H1 (cell line): Measurements from ENCODE around the gene LAMB3.

Source experiments
- CBX8 ChIP-seq: fragments of 300-800, 300-1000 bp; sonication (generic); IDR thresholded peaks from 2 replicates; pipeline ENCODE4 v1.7.1; 2016; ENCODE audit warnings: low read depth, low read length, borderline replicate concordance
- CHD2 ChIP-seq: IDR thresholded peaks from 2 replicates; pipeline ENCODE4 v1.6.1; 2012; ENCODE audit warnings: low read length, improper control_type of control experiment
- EP300 ChIP-seq, 2 experiments: IDR thresholded peaks; 1 replicate in 1 of 2; 2 replicates in 1 of 2; pipeline ENCODE4 v1.6.1; 2011 to 2012; ENCODE audit warnings: low read depth in 2 of 2, low read length in 2 of 2, mild to moderate bottlenecking in 2 of 2, borderline replicate concordance in 1 of 2, inconsistent platforms in 1 of 2, moderate library complexity in 1 of 2
- EZH2 ChIP-seq: fragments of 200-600 bp; sonication (generic); IDR thresholded peaks from 2 replicates; pipeline ENCODE4 v1.7.1; 2012; ENCODE audit warnings: low read depth, mild to moderate bottlenecking, moderate library complexity, low read length, inconsistent platforms; ENCODE audit not compliant: severe bottlenecking
- POLR2A ChIP-seq, 2 experiments: IDR thresholded peaks; 1 replicate in 1 of 2; 2 replicates in 1 of 2; pipeline ENCODE4 v1.6.1; 2011; ENCODE audit warnings: low read depth in 2 of 2, low read length in 2 of 2, mild to moderate bottlenecking in 2 of 2; ENCODE audit errors: control extremely low read depth in 1 of 2
- RAD21 ChIP-seq, 2 experiments: IDR thresholded peaks in 1 of 2; conservative IDR thresholded peaks in 1 of 2; 2 replicates each; pipeline ENCODE4 v1.6.1; 2011; ENCODE audit warnings: low read depth in 2 of 2, low read length in 2 of 2, improper control_type of control experiment in 1 of 2, inconsistent platforms in 1 of 2, mild to moderate bottlenecking in 1 of 2, moderate library complexity in 1 of 2
- SP1 ChIP-seq: IDR thresholded peaks from 2 replicates; pipeline ENCODE4 v1.6.1; 2011; ENCODE audit warnings: low read depth, low read length
- SP2 ChIP-seq: IDR thresholded peaks from 2 replicates; pipeline ENCODE4 v1.6.1; 2012; ENCODE audit warnings: mild to moderate bottlenecking, low read length, inconsistent platforms
- TAF1 ChIP-seq: IDR thresholded peaks from 2 replicates; pipeline ENCODE4 v1.6.1; 2011; ENCODE audit warnings: mild to moderate bottlenecking, low read depth, low read length
- TEAD4 ChIP-seq: IDR thresholded peaks from 2 replicates; pipeline ENCODE4 v1.6.1; 2012; ENCODE audit warnings: low read depth, low read length, inconsistent platforms, mixed read lengths
- TF ChIP-seq, protein P1 (sequence below), 3 experiments: IDR thresholded peaks; 1 replicate in 2 of 3; 2 replicates in 1 of 3; pipeline versions ENCODE4 v1.5.1 to v1.6.1; 2011; ENCODE audit warnings: low read length in 3 of 3, mild to moderate bottlenecking in 3 of 3, inconsistent platforms in 2 of 3, low read depth in 1 of 3, moderate library complexity in 1 of 3; ENCODE audit not compliant: insufficient read depth in 1 of 3; ENCODE audit errors: control extremely low read depth in 1 of 3
- TF ChIP-seq, protein P2 (sequence below): IDR thresholded peaks from 2 replicates; pipeline ENCODE4 v1.6.1; 2012; ENCODE audit warnings: inconsistent platforms

DNA sequence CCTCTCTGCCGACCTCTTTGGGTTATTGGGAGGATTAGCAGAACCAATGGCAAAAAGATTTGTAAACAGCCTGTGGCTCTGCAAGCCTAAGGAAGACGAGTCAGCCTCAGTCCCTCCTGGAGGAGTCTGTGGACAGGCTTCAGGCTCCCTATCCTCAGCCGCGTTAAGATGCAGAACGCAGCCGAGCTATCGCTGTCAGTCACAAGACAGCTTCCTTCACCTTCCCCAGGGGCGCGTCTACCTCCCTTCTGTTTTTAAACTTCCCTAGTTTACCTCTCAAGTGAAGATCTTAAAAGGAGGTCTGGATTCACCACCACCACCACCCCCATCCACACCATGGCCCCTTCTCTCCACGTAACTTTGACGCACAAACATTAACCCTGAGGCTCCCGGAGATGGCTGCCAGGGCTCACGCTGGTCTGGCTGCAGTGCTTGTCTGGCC is 68.0 kb downstream of the LAMB3 start:
- no peak for TF ChIP-seq POLR2A (IDR thresholded peaks at IDR 0.05; ENCODE audit: control extremely low read depth in 1 of 2, low read depth in 2 of 2, low read length in 2 of 2)
- TF ChIP-seq EZH2: no peak
- TF ChIP-seq SP2: no peak
- TF ChIP-seq, protein P1, sequence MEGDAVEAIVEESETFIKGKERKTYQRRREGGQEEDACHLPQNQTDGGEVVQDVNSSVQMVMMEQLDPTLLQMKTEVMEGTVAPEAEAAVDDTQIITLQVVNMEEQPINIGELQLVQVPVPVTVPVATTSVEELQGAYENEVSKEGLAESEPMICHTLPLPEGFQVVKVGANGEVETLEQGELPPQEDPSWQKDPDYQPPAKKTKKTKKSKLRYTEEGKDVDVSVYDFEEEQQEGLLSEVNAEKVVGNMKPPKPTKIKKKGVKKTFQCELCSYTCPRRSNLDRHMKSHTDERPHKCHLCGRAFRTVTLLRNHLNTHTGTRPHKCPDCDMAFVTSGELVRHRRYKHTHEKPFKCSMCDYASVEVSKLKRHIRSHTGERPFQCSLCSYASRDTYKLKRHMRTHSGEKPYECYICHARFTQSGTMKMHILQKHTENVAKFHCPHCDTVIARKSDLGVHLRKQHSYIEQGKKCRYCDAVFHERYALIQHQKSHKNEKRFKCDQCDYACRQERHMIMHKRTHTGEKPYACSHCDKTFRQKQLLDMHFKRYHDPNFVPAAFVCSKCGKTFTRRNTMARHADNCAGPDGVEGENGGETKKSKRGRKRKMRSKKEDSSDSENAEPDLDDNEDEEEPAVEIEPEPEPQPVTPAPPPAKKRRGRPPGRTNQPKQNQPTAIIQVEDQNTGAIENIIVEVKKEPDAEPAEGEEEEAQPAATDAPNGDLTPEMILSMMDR (IDR thresholded peaks at IDR 0.05; ENCODE audit: control extremely low read depth in 1 of 3, insufficient read depth in 1 of 3, low read depth in 1 of 3, low read length in 3 of 3): no peak
- TF ChIP-seq, protein P2, sequence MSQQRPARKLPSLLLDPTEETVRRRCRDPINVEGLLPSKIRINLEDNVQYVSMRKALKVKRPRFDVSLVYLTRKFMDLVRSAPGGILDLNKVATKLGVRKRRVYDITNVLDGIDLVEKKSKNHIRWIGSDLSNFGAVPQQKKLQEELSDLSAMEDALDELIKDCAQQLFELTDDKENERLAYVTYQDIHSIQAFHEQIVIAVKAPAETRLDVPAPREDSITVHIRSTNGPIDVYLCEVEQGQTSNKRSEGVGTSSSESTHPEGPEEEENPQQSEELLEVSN: no peak
- TF ChIP-seq TAF1: no peak
- no peak for TF ChIP-seq CBX8
- no peak for TF ChIP-seq RAD21 (IDR thresholded peaks at IDR 0.05 in 1 of 2, conservative IDR thresholded peaks at IDR 0.05 in 1 of 2; ENCODE audit: low read depth in 2 of 2, low read length in 2 of 2)
- TF ChIP-seq EP300 (IDR thresholded peaks at IDR 0.05; ENCODE audit: borderline replicate concordance in 1 of 2, low read depth in 2 of 2, low read length in 2 of 2): no peak
- no peak for TF ChIP-seq CHD2
- TF ChIP-seq TEAD4: no peak
- TF ChIP-seq SP1: no peak
